Adipose tissue (tissue), 3 donors: ENCODE measurements around the gene MBNL2. TPM values are rescaled to one million over a fixed set of nuclear protein-coding genes. Genes with fewer than 3 reads are reported as not detected.

Experiments used
- H3K27ac ChIP-seq: one replicate; pipeline ENCODE4 v1.5.1; 2013; ENCODE audit warnings: low read depth, low read length
- WGBS, 3 donors: extraction: QIAGEN DNeasy Blood & Tissue Kit; methylation state at CpG; one replicate each; pipeline ENCODE4 v1.1.7; 2013; 5-methylcytosine and 5-hydroxymethylcytosine counted together
- polyA plus RNA-seq, 3 donors: library from polyadenylated mRNA; stranded (reverse); fragments of 200-250 nt; gene quantifications; one replicate each; pipeline ENCODE4 v1.2.3, GENCODE V29; 2013
- donor health status: healthy with polysubstance abuse.
- donor health status: Bipolar disorder and iron deficiency.
- donor health status: healthy.

The MBNL2 gene
- polyA plus RNA-seq, 3 donors = 17.8 to 34.3 (median 23.7) TPM

DNA sequence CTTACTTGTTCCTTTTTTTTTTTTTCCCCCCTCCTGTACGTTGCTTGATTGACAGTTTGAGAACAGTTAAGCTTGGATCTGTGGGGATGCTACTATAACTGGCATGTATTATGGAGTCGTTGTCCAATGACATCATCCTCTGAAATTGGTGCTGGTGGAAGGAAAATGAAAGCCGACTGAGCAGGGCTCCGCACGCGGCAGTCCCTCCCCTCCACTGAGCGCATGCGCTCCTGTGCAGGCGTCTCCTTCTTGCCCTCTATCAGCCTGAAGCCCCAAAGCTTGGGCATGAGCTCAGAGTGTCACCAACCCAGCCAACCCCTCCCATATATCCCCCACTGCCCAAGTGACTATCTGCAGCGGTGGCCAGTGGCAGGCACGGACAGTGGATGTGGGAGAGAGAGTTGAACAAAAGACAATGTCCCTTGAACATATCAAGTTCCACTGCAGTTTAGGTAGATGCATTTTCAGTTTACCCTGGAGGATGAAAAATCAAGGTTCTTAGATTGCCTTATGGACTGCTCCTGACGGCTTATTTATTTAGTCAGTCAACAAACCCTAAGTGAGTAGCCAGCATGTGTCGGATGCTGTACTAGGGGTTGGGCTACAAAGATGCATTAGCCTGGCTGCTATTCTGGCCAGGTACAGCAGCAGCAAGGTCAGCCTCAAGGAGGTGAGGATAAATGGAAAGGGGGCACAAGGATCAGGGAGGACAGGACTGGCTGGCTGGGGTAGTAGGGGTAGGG is 20.8 kb downstream of the MBNL2 start:
- WGBS, 3 donors = 85 to 90% (median 86%) methylated on average over 13 of the region's 13 CpGs
- H3K27ac ChIP-seq = no peak overlapping the region

DNA sequence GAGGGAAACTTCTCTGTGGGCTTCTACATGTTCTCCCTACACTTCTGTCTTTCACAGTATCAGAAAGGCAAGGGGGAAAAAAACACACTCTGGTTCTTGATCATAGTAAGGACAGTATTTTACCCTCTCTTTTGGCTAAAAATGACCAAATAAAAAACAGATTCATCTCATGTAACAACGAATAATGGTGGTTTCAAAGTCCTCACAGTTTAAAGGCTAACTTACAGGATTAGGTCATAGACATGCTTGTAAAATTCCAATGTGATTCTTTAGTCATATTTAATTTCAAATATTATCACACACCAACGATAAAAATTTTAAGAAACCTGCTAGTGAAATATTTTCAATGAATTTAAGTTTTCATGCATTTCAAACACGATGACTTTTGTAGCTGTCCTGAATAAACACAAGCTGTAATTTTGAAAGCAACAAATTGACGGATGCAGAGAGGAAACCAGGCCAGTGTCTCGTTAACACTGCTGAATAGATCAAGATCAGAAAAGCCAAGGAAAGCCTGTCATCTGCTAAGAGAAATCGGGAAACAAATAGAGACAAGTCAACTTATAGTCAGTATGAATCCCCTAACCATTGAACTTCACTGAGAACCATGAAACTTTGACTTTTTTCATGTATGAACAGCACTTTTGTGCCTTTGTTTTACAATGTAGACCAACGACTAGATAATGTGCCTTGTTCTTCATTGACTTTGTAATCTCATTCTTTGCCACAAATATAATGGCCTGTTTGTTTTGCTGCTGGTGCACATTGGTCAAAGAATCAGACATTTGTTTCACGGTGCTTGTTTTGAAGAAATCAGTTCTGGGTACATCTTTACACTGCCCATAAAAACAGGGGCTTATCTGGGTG is 22.0 kb downstream of the MBNL2 start:
- H3K27ac ChIP-seq = no peak overlapping the region
- WGBS, 3 donors = 22 to 60% (median 45%) methylated on average over 8 of the region's 8 CpGs

DNA sequence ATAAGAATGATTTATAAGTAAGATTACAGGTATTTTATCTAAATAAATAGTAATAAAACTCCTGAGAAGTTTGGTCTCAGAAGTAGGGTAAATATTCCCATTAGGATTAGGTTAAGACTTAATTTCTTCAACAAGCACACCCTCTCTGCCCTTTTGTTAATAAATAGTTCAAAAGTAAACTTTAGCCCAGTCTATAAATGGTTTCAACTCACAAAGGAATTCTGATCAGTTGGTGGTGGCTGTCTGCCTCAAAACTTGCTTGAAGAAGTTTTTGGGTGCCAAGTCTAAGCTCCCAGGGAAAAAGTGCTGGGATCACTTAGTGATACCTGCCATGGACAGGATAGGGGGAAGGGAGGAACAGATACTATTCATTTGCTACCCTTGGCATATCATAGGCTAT is 22.9 kb downstream of the MBNL2 start:
- H3K27ac ChIP-seq = no peak overlapping the region

DNA sequence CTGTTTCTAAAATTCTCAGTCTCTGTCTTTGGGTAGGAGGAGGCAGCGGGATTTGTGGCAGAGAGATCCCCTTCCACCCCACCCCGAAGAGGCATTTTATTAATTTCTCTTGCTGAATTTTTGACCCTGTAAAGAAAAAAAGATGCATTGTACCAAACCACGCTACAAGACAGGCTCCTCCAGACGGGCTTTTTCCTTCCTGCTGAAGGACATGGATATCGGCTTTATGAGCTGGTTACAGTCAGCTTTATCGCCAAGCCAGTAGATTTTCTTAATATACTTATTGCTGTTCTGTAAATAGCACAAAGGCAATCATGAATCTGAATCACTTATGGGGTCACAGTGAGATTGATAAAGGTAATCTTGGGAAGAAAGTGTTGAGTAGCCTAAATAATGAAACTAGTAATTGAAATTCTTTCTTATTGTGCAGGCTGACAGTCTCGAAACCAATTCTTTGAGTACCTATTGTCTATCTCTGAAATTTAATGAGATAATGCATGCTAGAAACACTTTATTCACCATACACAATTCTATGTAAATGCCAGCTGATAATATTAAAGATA is 24.5 kb downstream of the MBNL2 start:
- H3K27ac ChIP-seq = no peak overlapping the region
- 52 to 61% (median 53%) methylated on average over 7 of the region's 7 CpGs for WGBS, 3 donors

DNA sequence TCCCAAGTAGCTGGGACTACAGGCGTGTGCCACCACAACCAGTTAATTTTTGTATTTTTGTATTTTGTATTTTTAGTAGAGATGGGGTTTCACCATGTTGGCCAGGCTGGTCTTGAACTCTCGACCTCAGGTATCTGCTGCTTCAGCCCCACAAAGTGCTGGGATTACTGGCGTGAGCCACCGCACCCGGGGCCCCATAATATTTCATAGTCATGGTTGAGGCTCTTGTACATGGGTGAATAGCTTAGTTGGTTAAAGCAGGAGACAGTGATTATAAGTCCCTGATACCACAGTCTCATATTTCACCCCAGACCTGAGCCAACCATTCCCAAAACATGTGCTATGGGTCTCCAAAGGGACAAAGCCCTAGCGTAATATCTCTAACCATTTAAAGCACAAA is 26.1 kb downstream of the MBNL2 start:
- no peak overlapping the region for H3K27ac ChIP-seq
- WGBS, 3 donors = 91 to 98% (median 92%) methylated on average over 6 of the region's 6 CpGs

DNA sequence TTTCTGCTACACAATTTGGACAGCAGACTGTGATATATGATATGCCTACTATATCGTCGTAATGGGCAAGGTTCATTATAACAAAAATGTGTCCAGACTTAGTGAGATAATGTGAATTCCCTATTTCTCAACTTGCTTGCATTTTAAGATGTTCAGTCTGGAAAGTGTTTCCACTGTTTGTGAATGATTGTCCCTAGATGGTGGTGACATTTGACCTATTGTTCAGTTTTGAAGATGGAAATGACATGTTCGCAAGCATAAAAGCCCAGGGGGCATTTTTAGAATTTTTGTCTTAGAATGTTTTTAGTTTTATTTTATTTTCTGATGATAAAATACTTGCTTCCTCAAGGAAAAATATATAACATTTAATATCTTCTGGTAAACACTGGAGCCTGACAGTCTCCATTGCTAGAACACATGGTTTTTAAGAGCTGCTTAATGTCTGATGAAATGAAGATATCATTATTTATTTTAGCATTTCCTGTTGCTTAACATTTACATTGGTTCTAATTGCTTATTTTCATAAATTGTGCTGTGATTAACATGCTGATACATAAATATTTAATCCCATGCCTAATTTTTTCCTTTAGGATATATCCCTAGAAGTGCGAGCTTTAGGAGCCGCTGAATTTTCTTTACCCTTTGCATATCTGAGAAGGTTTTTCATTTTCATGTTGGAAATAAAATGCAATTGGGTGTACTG is 27.1 kb downstream of the MBNL2 start:
- 55 to 62% (median 60%) methylated on average over 5 of the region's 5 CpGs for WGBS, 3 donors
- H3K27ac ChIP-seq = no peak overlapping the region

DNA sequence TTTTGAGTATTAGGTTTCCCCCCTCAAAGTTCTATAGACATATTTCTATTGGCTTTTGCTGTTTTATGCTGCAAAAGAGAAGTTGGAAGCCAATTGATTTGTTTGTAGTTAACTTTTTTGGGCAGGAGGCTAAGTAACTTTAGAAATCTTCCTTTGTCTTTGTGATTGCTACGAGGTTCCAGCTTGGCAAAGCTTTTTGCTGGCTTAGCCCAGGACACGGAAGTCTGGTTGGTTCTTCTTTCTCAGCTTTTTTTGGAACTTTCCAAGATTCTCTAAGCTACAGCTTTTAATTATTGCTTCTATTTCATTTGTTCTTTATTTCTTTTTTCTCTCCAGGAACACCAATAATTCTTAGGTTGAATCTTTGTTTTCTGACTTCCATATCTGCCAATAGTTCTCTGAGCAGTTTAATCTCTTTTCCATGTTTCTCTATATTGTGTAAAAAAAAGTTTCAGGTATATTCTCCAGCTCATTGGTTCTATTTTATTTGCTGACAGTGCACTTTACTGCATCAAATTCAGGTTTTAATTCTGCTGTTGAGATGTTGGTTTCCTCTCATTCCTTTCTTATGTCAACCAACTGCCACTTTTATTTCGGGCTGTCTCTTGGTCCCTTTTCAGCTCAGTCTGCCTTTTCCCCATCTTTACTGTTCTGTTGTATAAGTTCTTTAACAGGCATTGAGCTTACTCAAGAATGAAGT is 27.8 kb downstream of the MBNL2 start:
- WGBS, 3 donors = 50 to 55% (median 55%) methylated on average over 3 of the region's 3 CpGs

DNA sequence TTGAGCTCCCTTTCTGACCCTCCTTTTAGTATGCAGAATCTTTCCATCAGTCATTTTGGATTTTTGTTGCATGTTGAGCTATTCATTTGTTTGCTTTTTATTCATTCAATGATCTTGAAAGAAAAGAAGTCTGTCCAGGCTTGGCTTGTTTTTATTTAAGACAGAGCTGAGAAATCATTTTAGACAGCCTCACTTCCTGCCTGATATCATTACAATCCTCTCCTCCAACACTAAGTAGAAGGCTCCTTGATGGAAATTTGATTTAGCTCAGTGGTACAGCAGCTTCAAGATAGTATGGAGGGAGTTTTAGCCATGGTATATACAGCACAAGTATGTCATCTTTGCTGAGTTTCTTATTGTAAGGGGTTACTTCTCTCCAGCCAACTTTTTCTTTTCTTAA is 28.4 kb downstream of the MBNL2 start:
- no peak overlapping the region for H3K27ac ChIP-seq

More for the DNA sequence above, 27.8 kb downstream of the MBNL2 start:
- H3K27ac ChIP-seq = no peak overlapping the region

DNA sequence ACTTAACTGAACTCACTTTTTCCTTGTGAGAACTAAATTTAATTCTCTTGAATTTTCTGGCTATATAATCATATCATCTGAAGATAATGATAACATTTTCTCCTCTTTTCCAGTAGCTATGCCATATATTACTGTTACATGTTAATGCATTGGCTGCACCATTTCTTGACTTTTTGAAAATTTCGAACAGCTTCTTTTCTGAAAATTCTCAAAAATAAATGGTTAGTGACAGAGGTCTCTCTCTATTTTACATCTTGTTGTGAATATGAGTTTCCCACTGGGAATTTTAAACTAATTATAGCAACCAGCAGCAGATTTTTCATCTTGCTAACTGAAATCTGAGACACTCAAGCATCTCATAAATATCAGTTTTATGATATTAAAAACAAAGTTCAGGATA is 30.6 kb downstream of the MBNL2 start:
- 86 to 89% (median 89%) methylated on average over 1 of the region's 1 CpG for WGBS, 3 donors

DNA sequence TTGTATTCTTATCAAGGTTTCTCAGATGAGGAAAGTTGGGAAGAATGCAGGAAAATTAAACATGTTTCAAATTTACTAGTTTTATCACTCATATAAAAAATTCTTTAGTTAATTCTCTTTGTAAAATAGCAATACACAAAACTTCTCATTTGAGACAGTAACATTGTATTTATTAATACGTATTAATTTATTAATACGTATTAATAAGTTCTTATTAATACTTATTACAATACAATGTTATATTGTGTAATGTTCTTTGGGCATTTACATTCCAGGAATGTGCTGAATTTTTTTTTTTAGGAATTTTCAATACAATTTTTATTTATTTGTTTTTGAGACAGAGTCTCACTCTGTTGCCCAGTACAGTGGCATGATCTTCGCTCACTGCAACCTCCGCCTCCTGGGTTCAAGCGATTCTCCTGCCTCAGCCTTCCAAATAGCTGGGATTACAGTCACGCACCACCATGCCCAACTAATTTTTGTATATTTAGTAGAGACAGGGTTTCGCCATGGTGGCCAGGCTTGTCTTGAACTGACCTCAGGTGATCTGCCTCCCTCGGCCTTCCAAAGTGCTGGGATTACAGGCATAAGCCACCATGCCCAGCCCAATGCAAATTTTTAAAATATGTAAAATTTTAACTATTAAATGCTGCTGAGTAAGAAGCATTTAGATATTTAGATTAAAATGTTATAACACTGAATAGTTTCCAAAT is 31.6 kb downstream of the MBNL2 start:
- WGBS, 3 donors = 96 to 97% (median 97%) methylated on average over 8 of the region's 8 CpGs
- no peak overlapping the region for H3K27ac ChIP-seq

More for the DNA sequence above, 30.6 kb downstream of the MBNL2 start:
- no peak overlapping the region for H3K27ac ChIP-seq

DNA sequence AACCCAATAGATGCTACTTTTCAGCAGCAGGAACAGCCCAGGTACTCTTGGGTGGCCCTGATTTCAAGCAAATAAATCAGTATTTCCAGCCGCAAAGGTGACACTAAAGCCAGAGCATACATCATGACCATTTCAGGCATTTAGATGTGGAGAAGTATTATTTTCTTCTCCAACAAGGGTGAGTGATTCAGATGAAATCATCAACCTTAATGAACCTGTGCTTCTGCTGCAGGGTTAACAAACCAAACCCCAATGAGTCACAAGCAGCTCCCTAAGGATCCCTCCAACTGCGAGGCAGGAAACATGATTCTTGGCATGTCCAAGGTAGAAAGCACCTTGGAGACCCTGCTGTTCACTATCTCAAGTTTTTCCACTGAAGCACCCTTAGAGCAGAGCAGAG is 32.7 kb downstream of the MBNL2 start:
- 68 to 75% (median 68%) methylated on average over 2 of the region's 2 CpGs for WGBS, 3 donors
- no peak overlapping the region for H3K27ac ChIP-seq

DNA sequence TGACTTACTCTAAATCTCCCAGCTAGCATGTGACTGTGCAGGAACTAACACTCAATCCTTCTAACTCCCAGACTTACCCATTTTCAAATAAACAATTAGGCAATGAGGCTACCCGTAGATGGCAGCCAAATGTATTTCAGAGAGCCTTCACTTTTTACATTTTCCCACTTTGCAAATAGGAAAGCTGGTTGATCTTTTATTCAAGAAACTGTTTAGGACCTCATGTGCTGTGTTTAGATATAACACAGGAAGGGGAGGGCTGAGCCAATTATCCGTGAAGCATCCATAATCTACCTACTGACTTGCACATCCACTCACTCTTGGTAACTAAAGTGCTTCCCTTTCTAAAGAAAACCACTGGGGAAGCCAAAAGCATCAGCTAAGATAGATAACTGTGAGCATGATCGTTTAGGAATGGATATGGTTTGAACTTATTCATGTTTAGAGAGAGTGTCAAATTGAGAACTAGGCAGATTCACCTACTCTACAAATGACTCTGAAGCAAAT is 33.4 kb downstream of the MBNL2 start:
- WGBS, 3 donors = 58 to 65% (median 58%) methylated on average over 3 of the region's 3 CpGs
- H3K27ac ChIP-seq = peak overlapping the region; percentile 54

DNA sequence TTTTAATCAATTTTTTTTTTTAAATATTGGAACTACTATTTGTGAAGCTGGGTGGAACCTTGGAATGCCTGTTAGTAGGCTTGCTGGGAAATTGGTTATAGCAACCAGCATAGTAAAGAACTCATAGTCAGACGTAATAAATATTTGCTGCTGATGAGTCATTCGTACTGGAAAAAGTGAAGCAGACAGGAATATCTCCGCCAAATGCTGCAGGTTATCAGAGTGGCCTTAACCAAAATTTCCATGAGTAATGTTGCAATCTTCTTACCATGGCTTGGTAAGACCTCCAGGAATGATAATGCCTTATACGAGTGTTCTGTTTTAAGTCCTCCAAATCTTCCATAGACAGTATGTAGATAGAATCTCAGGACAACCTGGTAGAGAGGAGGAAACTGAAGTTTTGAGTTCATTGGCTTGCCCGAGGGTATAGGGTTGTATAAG is 34.2 kb downstream of the MBNL2 start:
- H3K27ac ChIP-seq = no peak overlapping the region
- 38 to 61% (median 59%) methylated on average over 5 of the region's 5 CpGs for WGBS, 3 donors

DNA sequence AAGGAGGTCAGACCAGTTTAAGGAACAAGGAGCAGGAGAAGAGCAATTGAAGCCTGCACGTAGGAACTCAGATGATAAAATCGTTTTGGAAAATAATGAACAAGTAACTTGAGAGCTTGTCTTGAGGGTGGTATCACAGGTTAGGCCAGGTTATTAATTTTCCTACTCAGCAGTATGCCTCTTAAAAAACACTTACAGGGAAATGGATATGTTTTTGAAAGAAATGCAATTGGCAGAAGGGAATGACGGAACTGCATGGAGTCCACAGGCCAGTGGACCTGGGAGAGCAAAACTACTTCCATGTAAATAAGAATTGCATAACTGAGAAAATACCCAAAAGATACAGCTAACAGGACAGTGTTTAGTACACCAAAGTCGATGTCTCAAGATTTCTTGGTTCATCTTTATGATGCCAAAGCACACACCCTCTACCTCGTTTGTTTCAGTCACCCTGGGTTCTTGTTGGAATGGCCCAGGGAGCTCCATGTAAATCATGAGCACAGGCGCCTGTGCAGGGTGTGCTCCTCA is 35.2 kb downstream of the MBNL2 start:
- no peak overlapping the region for H3K27ac ChIP-seq
- WGBS, 3 donors = 59 to 86% (median 85%) methylated on average over 6 of the region's 6 CpGs

DNA sequence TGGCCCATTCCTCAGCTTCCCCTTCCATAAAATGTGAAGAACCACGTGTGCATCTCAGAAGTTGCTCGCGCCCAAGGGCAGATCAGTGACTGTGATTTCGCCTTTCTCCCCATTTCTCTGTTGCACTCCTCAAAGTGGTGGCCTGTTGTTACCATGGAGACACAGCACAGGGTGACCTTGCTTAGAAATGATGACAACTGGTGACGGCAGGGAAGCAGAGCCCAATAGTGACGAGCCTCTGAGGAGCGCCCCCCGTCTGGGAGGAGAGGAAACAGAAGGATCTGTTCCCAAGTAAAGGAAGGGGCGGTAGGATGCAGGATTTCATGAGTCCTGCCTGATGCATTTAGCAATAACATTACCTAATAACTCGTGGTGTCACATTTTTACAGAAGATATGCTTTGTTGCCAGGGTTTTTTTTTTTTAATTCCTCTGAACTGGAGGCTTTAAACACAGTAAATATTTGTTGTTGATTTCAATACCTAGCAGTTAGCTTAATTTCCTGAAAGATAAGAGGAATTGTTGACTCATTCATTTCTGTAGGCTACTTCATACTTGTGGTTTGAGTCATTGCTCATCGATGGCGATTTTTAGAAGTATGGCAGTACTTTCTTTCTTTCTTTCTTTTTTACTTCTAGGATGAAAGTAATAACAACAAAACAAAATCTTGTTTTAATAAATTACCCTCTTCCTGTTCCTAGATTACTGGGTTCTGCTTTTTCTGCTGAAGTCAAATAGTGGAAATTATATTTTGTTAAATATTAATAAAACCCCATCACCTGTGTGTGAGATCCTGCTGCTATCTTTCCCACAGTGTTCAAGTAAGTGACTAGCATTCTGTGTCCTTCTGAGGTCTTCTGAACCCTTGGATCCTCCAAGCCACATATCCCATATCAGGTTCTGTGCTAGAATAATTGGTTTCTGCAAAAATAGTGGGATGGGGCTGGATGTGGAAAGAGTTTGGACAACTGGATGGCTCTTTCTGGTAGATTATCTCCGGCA is 36.0 kb downstream of the MBNL2 start:
- no peak overlapping the region for H3K27ac ChIP-seq
- WGBS, 3 donors = 33 to 38% (median 37%) methylated on average over 13 of the region's 13 CpGs

DNA sequence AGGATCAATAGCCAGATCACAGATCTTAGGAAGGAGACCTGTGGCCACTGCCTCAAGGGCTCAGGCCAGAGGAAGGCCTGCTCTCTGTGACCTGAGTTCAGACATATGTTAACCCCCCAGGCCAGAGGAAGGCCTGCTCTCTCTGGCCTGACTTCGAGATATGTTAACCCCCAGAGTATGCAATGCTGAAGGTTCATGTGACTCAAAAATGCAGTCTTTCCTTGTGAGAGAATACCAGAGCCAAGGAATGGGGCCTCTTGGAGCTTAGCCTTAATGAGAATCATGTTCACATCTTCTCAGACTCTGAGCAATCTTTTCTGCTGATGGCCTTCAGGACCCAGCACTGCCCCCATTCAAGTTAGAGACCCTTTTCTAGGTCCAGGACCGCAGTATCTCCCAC is 36.7 kb downstream of the MBNL2 start:
- WGBS, 3 donors = 69 to 84% (median 78%) methylated on average over 2 of the region's 2 CpGs
- H3K27ac ChIP-seq = no peak overlapping the region
